C4-2B (cell line): ENCODE data around the gene HNRNPU.

Experiments
- CTCF ChIP-seq: fragments of 450-650 bp; conservative IDR thresholded peaks from 2 replicates; pipeline ENCODE4 v1.5.1; 2017; ENCODE audit warnings: mild to moderate bottlenecking
- ZFX ChIP-seq: fragments of 450-650 bp; IDR thresholded peaks from 2 replicates; pipeline ENCODE4 v1.6.1; 2017

GRCh38 chr1:244833734-244834542 is 30.4 kb downstream of the HNRNPU start:
- TF ChIP-seq CTCF: no peak
- TF ChIP-seq ZFX: no peak
